Measurements from ENCODE around the gene PTGR3.

DNA sequence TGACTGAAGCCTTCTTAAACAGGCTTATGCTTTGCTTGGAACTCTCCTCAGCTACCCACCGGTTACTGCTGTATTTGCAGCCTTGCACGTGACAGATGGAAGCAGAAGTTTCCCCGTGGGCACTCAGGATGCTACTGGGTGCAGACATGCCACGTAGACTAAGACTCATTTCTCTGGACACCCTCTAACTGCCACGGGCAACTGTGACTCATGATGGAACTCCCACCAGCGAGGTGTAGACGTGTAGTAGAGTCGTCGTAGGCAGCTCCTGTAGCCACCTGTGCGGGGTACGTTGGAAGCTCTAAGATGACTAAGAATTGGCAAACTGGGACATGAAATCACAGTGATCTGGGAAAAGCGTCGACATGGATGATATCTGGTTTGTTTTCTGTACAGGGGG lies 29.2 kb upstream of the PTGR3 start:
- TF ChIP-seq TAF1 (IDR thresholded peaks at IDR 0.05; ENCODE audit: low read depth), result no peak
- TF ChIP-seq CREB1 (IDR thresholded peaks at IDR 0.05; ENCODE audit: low read depth), result no peak
- TF ChIP-seq NFIC (IDR thresholded peaks at IDR 0.05), result no peak
- TF ChIP-seq CEBPB (IDR thresholded peaks at IDR 0.05), result no peak
- TF ChIP-seq RAD21 (IDR thresholded peaks at IDR 0.05; ENCODE audit: low read depth), result no peak
- no peak for TF ChIP-seq EP300 (IDR thresholded peaks at IDR 0.05; ENCODE audit: borderline replicate concordance)
- TF ChIP-seq REST (IDR thresholded peaks at IDR 0.05; ENCODE audit: low read depth), result no peak
